Erythroblast (primary cell): ENCODE measurements around the gene MAP3K5.

Experiments
- DNase-seq, 2 experiments: peaks; one replicate each; lab custom pipeline; 2025; lab: John Stamatoyannopoulos, UW
- GATA1 ChIP-seq: IDR thresholded peaks from 2 replicates; pipeline ENCODE4 v1.6.1; 2011; ENCODE audit warnings: low read depth, mild to moderate bottlenecking, control low read depth, low read length, moderate library complexity
- POLR2A ChIP-seq: IDR thresholded peaks from 2 replicates; pipeline ENCODE4 v1.6.1; 2011; ENCODE audit warnings: mild to moderate bottlenecking, low read length

The MAP3K5 gene

GRCh38 chr6:136614994-136615393 lies 177.3 kb downstream of the MAP3K5 start:
- TF ChIP-seq POLR2A (no peak), GATA1 (no peak)
- DNase-seq, result no peak

GRCh38 chr6:136614350-136614749 lies 177.9 kb downstream of the MAP3K5 start:
- DNase-seq, result no peak
- TF ChIP-seq POLR2A (no peak), GATA1 (no peak)

GRCh38 chr6:136613477-136613876 lies 178.8 kb downstream of the MAP3K5 start:
- TF ChIP-seq GATA1 (no peak), POLR2A (no peak)
- DNase-seq, result no peak

GRCh38 chr6:136612666-136613389 lies 179.4 kb downstream of the MAP3K5 start:
- TF ChIP-seq GATA1 (no peak), POLR2A (no peak)

GRCh38 chr6:136611746-136612145 lies 180.5 kb downstream of the MAP3K5 start:
- no peak for DNase-seq
- TF ChIP-seq GATA1 (no peak), POLR2A (no peak)

More at GRCh38 chr6:136612666-136613389, 179.4 kb downstream of the MAP3K5 start:
- no peak for DNase-seq

GRCh38 chr6:136611133-136611532 lies 181.1 kb downstream of the MAP3K5 start:
- TF ChIP-seq GATA1 (no peak), POLR2A (no peak)
- no peak for DNase-seq

GRCh38 chr6:136609873-136610706 lies 182.2 kb downstream of the MAP3K5 start:
- peak; percentile 4 to 35 for DNase-seq
- TF ChIP-seq GATA1 (no peak), POLR2A (no peak)

GRCh38 chr6:136608991-136609390 lies 183.3 kb downstream of the MAP3K5 start:
- no peak for TF ChIP-seq GATA1
- no peak for DNase-seq

- DNase-seq, result peak; percentile 60 to 76
- TF ChIP-seq POLR2A, result no peak
- TF ChIP-seq GATA1, result no peak
Measured at GRCh38 chr6:136607932-136608772, 184.1 kb downstream of the MAP3K5 start.

GRCh38 chr6:136607204-136607931 lies 184.9 kb downstream of the MAP3K5 start:
- TF ChIP-seq GATA1 (no peak), POLR2A (no peak)
- DNase-seq, result peak in 1 of 2 experiments; percentile 5

- DNase-seq, result no peak
- TF ChIP-seq POLR2A (no peak), GATA1 (no peak)
Measured at GRCh38 chr6:136604928-136605510, 187.3 kb downstream of the MAP3K5 start.

GRCh38 chr6:136604328-136604825 lies 187.9 kb downstream of the MAP3K5 start:
- DNase-seq, result no peak
- TF ChIP-seq GATA1 (no peak), POLR2A (no peak)
